Heart left ventricle (tissue), 16 donors: ENCODE data around the gene NSMF. TPM values are rescaled to one million over a fixed set of nuclear protein-coding genes. Genes with fewer than 3 reads are reported as not detected.

ENCODE experiments used
- ATAC-seq, 4 donors: fragments of 200-7000 bp; cut with Tn5 transposase; one replicate each; pipeline ENCODE4 v1.9.1; 2020 to 2022; ENCODE audit warnings: moderate library complexity in 4 of 4, mild to moderate bottlenecking in 3 of 4, moderate number of reproducible peaks in 1 of 4
- DNase-seq, 5 donors: peaks; one replicate each; pipeline ENCODE4 v3.0.0-alpha.2; 2020
- H3K27ac ChIP-seq, 12 donors: fragments of 200-600 bp; sonication (generic) in 4 of 12; one replicate each; pipeline versions ENCODE4 v1.5.0 to v1.8.0; 2016 to 2022; ENCODE audit warnings: mild to moderate bottlenecking in 2 of 12
- H3K27me3 ChIP-seq, 9 donors: fragments of 200-600 bp; sonication (generic) in 2 of 9; one replicate each; pipeline versions ENCODE4 v1.5.1 to v1.8.0; 2016 to 2022; ENCODE audit warnings: mild to moderate bottlenecking in 3 of 9
- H3K36me3 ChIP-seq, 9 donors: fragments of 200-600 bp; sonication (generic) in 2 of 9; one replicate each; pipeline versions ENCODE4 v1.5.0 to v1.8.0; 2018 to 2022; ENCODE audit warnings: mild to moderate bottlenecking in 2 of 9
- H3K4me1 ChIP-seq, 12 donors: fragments of 200-600 bp; sonication (generic) in 4 of 12; one replicate each; pipeline versions ENCODE4 v1.5.0 to v1.8.0; 2016 to 2022; ENCODE audit warnings: mild to moderate bottlenecking in 3 of 12
- H3K4me3 ChIP-seq, 12 donors: fragments of 200-600 bp; sonication (generic) in 4 of 12; one replicate each; pipeline versions ENCODE4 v1.5.0 to v1.8.0; 2017 to 2022; ENCODE audit warnings: mild to moderate bottlenecking in 9 of 12, moderate library complexity in 4 of 12
- H3K9me3 ChIP-seq, 12 donors: fragments of 200-600 bp; sonication (generic) in 4 of 12; one replicate each; pipeline versions ENCODE4 v1.5.0 to v1.8.0; 2016 to 2022; ENCODE audit warnings: mild to moderate bottlenecking in 1 of 12
- POLR2A ChIP-seq, 2 donors: fragments of 450-650 bp; IDR thresholded peaks; one replicate each; pipeline ENCODE4 v1.6.1; 2017; ENCODE audit warnings: antibody characterized with exemption in 2 of 2, mild to moderate bottlenecking in 2 of 2, moderate library complexity in 2 of 2
- whole genome bisulfite sequencing, 4 donors: extraction: QIAGEN DNeasy Blood & Tissue Kit in 2 of 4; methylation state at CpG; one replicate each; pipeline versions ENCODE4 v1.1.5 to v1.1.7; 2013 to 2018; 5-methylcytosine and 5-hydroxymethylcytosine counted together
- intact Hi-C, 10 donors: fragments of 100-400 bp; cut with DNase I; formaldehyde crosslinking; loops; one replicate each; pipeline versions ENCODE4 v1.11.1 to v1.14.2; 2022
- polyA plus RNA-seq, 2 donors: library from polyadenylated mRNA; stranded (reverse); fragments of 200-250 nt; gene quantifications; one replicate each; pipeline ENCODE4 v1.2.3, GENCODE V29; 2013
- total RNA-seq, 9 donors: library from RNA; depleted of rRNA in 2 of 9; stranded (reverse); fragments of >200 nt in 2 of 9; fragmentation: NEBNext Ultra II Directional in 3 of 9; extraction: Animal tissue kit (Norgen Biotek cat#: 25700) in 3 of 9; gene quantifications; one replicate each; pipeline versions ENCODE4 v1.1.0 to v1.2.4, GENCODE V29; 2016 to 2023
- TF ChIP-seq, protein P1 (sequence below), 12 donors: fragments of 200-600 bp; sonication (generic) in 4 of 12; IDR thresholded peaks; one replicate each; pipeline versions ENCODE4 v1.5.0 to v1.8.0; 2018 to 2022; ENCODE audit warnings: antibody characterized with exemption in 12 of 12, mild to moderate bottlenecking in 5 of 12
- donor health status: ischemic (EF 13 %, LVEDD 7.1; RV severe dilation, severe dysfunction).
- donor health status: healthy with polysubstance abuse.
- donor health status: DM: no; HTN: yes; CAD: no.
- donor health status: DM: no; HTN: no; CAD: no.
- donor health status: ischemic (EF 25% LVEDD 6.9; RV normal size, moderate dysfunction).
- donor health status: ischemic (EF 25% LVEDD 5.7; RV mildly dilated, moderate dysfunction).
- donor health status: healthy.
- donor health status: DM: yes; HTN: yes; CAD: no.
- donor health status: ischemic (EF 35%, LVEDD 5.7; RV mildly dilated, moderate dysfunction).
- donor health status: nonischemic (EF 11% LVEDD 7.7; RV severe dilation, severe dysfunction).
- donor health status: DM: yes; HTN: yes; CAD: no.
- donor health status: PGD.
- donor health status: ischemic (EF 29% LVEDD 5.4; RV normal size, mild dysfunction).
- donor health status: nonischemic (EF 23%, LVEDD 6.1; RV moderate dilation, normal function).

The NSMF gene
- total and polyA plus RNA-seq, 11 donors: 7.5 to 22.1 (median 13.4) TPM

DNA sequence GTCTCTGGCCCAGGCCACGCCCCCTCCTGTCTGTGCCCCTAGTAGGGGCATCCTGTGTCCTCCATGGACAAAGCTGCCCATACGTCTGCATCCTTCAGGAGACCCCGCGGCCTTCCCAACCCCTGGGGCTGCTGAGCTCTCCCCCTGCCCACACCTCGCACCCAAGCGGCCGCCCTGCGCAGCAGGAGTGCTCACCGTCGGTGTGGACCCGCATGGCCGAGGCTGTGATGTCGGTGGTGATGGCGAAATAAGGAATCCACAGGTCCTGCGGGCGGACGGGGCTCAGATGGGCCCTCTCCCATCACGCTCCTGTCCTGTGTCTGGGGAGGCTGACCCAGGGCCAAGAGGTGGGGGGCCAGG lies 4.8 kb upstream of the NSMF start:
- H3K27me3 ChIP-seq: peaks cover 0 to 7% (median 0%) of the 10 kb centered on the region in 9 donors
- H3K27ac ChIP-seq: no peak overlapping the region
- ATAC-seq (no peak), DNase-seq (peak in 2 of 5 donors; percentile 17 to 19)
- TF ChIP-seq, protein P1, sequence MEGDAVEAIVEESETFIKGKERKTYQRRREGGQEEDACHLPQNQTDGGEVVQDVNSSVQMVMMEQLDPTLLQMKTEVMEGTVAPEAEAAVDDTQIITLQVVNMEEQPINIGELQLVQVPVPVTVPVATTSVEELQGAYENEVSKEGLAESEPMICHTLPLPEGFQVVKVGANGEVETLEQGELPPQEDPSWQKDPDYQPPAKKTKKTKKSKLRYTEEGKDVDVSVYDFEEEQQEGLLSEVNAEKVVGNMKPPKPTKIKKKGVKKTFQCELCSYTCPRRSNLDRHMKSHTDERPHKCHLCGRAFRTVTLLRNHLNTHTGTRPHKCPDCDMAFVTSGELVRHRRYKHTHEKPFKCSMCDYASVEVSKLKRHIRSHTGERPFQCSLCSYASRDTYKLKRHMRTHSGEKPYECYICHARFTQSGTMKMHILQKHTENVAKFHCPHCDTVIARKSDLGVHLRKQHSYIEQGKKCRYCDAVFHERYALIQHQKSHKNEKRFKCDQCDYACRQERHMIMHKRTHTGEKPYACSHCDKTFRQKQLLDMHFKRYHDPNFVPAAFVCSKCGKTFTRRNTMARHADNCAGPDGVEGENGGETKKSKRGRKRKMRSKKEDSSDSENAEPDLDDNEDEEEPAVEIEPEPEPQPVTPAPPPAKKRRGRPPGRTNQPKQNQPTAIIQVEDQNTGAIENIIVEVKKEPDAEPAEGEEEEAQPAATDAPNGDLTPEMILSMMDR (IDR thresholded peaks at IDR 0.05): no peak
- TF ChIP-seq POLR2A (IDR thresholded peaks at IDR 0.05): no peak
- peaks cover 3 to 27% (median 6%) of the 10 kb centered on the region in 12 donors for H3K4me1 ChIP-seq
- H3K9me3 ChIP-seq: no peaks in the 10 kb centered on the region
- intact Hi-C loops: loop anchor here in 1 of 10 donors (10.0 kb wide), 1 partner anchor 59 kb away; no protein-coding TSS in a partner anchor
- 92 to 97% (median 96%) methylated on average over 15 to 18 of the region's 18 CpGs for WGBS, 4 donors
- H3K4me3 ChIP-seq: no peak overlapping the region
- peaks cover 0 to 4% (median 0%) of the 10 kb centered on the region in 9 donors for H3K36me3 ChIP-seq

DNA sequence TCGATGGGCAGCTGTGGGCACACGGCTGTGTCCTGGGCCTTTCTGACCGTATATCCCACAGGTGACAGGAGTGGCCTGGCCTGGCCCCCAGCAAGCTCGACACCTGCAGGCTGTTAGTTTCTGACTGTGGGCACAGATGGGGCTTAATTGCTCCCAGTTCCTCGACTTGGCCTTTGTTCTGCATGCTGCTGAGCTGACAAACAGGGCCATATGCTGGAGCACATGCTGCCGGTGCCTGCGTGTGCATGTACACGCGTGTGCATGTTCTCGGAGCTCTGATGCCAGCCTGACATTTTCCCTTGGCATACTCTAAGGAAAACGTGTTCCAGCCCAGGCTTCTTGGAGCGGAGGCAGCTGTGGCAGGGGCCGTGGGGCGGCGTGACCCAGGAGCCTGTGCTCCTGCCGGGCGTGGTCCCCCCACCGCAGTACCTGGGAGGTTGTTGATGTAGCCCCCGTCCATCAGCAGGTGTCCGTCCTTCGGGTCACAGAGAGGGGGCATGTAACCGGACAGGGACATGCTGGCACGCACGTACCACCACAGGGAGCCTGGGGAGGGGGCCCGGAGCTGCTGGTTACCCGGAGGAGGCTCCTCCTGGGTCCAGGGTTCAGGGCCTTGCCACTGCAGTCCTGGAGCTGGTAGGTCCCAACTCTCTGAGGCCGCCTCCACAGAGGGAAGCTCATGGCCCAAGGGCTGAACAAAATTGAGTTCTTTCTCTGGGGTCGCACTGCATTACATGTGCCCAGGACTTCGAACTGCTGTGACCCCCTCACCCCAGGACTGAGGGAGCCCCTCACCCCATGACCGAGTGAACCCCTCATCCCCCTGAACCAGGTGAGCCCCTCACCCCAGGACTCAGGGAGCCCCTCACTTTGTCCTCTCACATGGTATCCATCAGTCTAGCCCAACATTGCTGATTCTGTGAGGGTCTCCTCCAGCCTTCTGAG lies 4.1 kb upstream of the NSMF start:
- intact Hi-C loops: loop anchor here in 1 of 10 donors (10.0 kb wide), 1 partner anchor 58 kb away; no protein-coding TSS in a partner anchor
- Histone ChIP-seq H3K4me3 (no peak overlapping the region), H3K36me3 (peaks cover 0 to 4% (median 0%) of the 10 kb centered on the region in 9 donors), H3K27me3 (peaks cover 0 to 7% (median 0%) of the 10 kb centered on the region in 9 donors), H3K4me1 (peaks cover 3 to 32% (median 11%) of the 10 kb centered on the region in 12 donors), H3K27ac (no peak overlapping the region), H3K9me3 (no peaks in the 10 kb centered on the region)
- DNase-seq (peak in 2 of 5 donors; percentile 19 to 55), ATAC-seq (no peak)
- no peak for TF ChIP-seq POLR2A (IDR thresholded peaks at IDR 0.05)
- TF ChIP-seq, protein P1 (IDR thresholded peaks at IDR 0.05): no peak
- WGBS, 4 donors: 93 to 95% (median 94%) methylated on average over 17 to 30 of the region's 30 CpGs

DNA sequence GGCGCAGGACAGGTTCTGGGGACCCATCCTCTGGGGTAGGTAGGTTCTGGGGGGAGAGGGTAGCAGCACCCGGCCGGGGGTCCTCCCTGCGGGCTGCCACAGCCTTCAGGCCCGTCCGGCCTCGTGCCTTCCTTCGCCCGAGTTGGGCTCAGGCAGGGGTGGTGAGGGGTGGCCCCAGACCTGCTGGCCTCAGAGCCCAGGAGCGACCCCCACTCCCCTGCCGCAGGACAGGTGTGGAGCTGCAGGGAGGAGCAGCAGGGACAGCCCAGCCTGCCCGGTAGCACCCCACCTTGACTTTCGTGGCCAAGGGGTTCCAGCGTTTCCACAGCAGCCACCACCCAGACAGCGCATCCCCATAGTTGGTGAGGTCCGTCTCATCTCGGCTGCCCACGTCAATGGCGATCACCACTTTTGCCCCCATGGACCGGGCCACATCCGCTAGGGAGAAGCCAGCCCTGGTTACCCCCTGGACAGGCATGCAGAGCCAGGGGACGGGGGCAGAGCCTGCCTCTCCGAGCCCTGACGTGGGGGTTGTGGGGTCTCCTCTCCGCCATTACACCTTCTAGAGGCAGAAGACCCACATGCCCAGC lies 3.4 kb upstream of the NSMF start:
- H3K9me3 ChIP-seq: no peaks in the 10 kb centered on the region
- DNase-seq (peak in 2 of 5 donors; percentile 25 to 61), ATAC-seq (no peak)
- 93 to 94% (median 94%) methylated on average over 22 to 25 of the region's 25 CpGs for WGBS, 4 donors
- H3K4me3 ChIP-seq: peak overlapping the region in 1 of 12 donors; percentile 43
- peaks cover 3 to 39% (median 14%) of the 10 kb centered on the region in 12 donors for H3K4me1 ChIP-seq
- peaks cover 0 to 4% (median 0%) of the 10 kb centered on the region in 9 donors for H3K36me3 ChIP-seq
- peak overlapping the region in 1 of 12 donors; percentile 58 for H3K27ac ChIP-seq
- H3K27me3 ChIP-seq: peaks cover 0 to 7% (median 0%) of the 10 kb centered on the region in 9 donors
- TF ChIP-seq POLR2A (IDR thresholded peaks at IDR 0.05): no peak
- TF ChIP-seq, protein P1 (IDR thresholded peaks at IDR 0.05): no peak
- intact Hi-C loops: loop anchor here in 1 of 10 donors (10.0 kb wide), 1 partner anchor 58 kb away; no protein-coding TSS in a partner anchor
